ENCODE data around the gene ACIN1.

Gene ACIN1

GRCh38 chr14:23094666-23095195, at the start of gene ACIN1:
Gene ACIN1 (minus strand): TSS chr14:23095136. CDS start chr14:23095112, 24 bp downstream.
- no peaks in the 10 kb centered on the region for H3K9me3 ChIP-seq (ENCODE audit: control insufficient read depth in 2 of 2, low read length in 2 of 2)

GRCh38 chr14:23143911-23144310, 49.0 kb upstream of the ACIN1 start:
- Histone ChIP-seq H3K36me3 (ENCODE audit: control insufficient read depth in 2 of 2, insufficient read depth in 2 of 2, low read length in 2 of 2) (peaks cover 0 to 7% of the 10 kb centered on the region in 2 donors), H3K9me3 (ENCODE audit: control insufficient read depth in 2 of 2, low read length in 2 of 2) (no peaks in the 10 kb centered on the region), H3K27me3 (ENCODE audit: control insufficient read depth in 1 of 2, insufficient read depth in 2 of 2, low read length in 2 of 2) (no peaks in the 10 kb centered on the region), H3K4me1 (ENCODE audit: control insufficient read depth, insufficient read depth, low read length) (peaks cover 59% of the 10 kb centered on the region), H3K9ac (ENCODE audit: low read length in 2 of 2) (no peak overlapping the region), H3K4me3 (ENCODE audit: low read length in 2 of 2) (no peak overlapping the region), H3K27ac (ENCODE audit: low read length) (no peak overlapping the region)

More at GRCh38 chr14:23094666-23095195, at the start of gene ACIN1:
- peak within 1 kb of the TSS; percentile 99 to 100 for H3K9ac ChIP-seq (ENCODE audit: low read length in 2 of 2)
- H3K27ac ChIP-seq (ENCODE audit: low read length), result peak within 1 kb of the TSS; percentile 99
- H3K36me3 ChIP-seq (ENCODE audit: control insufficient read depth in 2 of 2, insufficient read depth in 2 of 2, low read length in 2 of 2), result peaks cover 25 to 26% of the 10 kb centered on the region in 2 donors
- peaks cover 18% of the 10 kb centered on the region for H3K4me1 ChIP-seq (ENCODE audit: control insufficient read depth, insufficient read depth, low read length)
- H3K27me3 ChIP-seq (ENCODE audit: control insufficient read depth in 1 of 2, insufficient read depth in 2 of 2, low read length in 2 of 2), result no peaks in the 10 kb centered on the region
- H3K4me3 ChIP-seq (ENCODE audit: low read length in 2 of 2), result peak within 1 kb of the TSS; percentile 97 to 99

DNA sequence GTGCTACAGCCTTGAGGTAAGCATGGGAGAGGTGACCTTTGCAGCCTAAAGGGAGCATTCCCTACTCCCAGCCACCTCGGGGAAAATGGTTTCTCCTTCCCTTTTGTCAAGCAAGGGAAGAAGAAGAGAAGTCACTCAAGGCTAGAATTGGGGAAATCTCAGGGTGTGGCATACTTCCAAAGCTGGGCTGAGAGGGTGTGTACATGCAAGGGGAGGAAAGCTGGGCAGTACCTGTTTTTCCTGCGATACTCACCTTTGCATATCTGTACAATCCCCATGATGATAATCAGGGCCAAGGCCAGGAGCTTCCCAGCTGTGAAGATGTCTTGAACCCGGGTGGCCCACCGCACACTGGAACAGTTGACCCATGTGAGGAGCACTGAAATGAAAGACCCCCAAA, 47.9 kb upstream of the ACIN1 start:
- no peaks in the 10 kb centered on the region for H3K27me3 ChIP-seq (ENCODE audit: control insufficient read depth in 1 of 2, insufficient read depth in 2 of 2, low read length in 2 of 2)
- no peak overlapping the region for H3K9ac ChIP-seq (ENCODE audit: low read length in 2 of 2)
- peak overlapping the region; percentile 91 for H3K27ac ChIP-seq (ENCODE audit: low read length)
- peaks cover 60% of the 10 kb centered on the region for H3K4me1 ChIP-seq (ENCODE audit: control insufficient read depth, insufficient read depth, low read length)
- H3K4me3 ChIP-seq (ENCODE audit: low read length in 2 of 2), result no peak overlapping the region
- no peaks in the 10 kb centered on the region for H3K9me3 ChIP-seq (ENCODE audit: control insufficient read depth in 2 of 2, low read length in 2 of 2)
- H3K36me3 ChIP-seq (ENCODE audit: control insufficient read depth in 2 of 2, insufficient read depth in 2 of 2, low read length in 2 of 2), result peaks cover 0 to 7% of the 10 kb centered on the region in 2 donors

GRCh38 chr14:23141706-23142444, 46.9 kb upstream of the ACIN1 start:
- Histone ChIP-seq H3K27ac (ENCODE audit: low read length) (peak overlapping the region; percentile 91), H3K9me3 (ENCODE audit: control insufficient read depth in 2 of 2, low read length in 2 of 2) (no peaks in the 10 kb centered on the region), H3K27me3 (ENCODE audit: control insufficient read depth in 1 of 2, insufficient read depth in 2 of 2, low read length in 2 of 2) (no peaks in the 10 kb centered on the region), H3K36me3 (ENCODE audit: control insufficient read depth in 2 of 2, insufficient read depth in 2 of 2, low read length in 2 of 2) (peaks cover 0 to 8% of the 10 kb centered on the region in 2 donors), H3K4me1 (ENCODE audit: control insufficient read depth, insufficient read depth, low read length) (peaks cover 61% of the 10 kb centered on the region), H3K9ac (ENCODE audit: low read length in 2 of 2) (peak overlapping the region in 1 of 2 donors; percentile 55), H3K4me3 (ENCODE audit: low read length in 2 of 2) (no peak overlapping the region)

DNA sequence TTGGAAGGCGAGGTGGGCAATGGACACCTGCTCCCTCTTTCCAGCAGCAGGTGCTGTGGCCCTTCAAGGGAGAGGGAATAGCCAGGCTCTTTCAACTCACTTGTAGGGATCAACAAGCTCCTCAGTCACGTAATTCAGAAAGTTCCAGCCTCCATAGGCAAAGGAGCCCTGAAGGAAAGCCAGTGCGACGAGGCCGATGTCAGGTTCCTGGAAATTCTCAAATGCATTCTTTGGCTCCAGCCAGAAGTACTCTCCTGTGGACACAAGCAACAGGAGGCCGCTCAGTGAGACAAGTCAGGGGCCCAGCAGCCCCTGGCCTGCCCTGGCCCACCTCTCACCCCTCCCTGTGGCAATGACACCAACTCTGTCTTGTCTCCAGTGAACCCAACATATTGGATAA, 45.4 kb upstream of the ACIN1 start:
- peak overlapping the region in 1 of 2 donors; percentile 8 for H3K4me3 ChIP-seq (ENCODE audit: low read length in 2 of 2)
- peaks cover 0 to 15% of the 10 kb centered on the region in 2 donors for H3K36me3 ChIP-seq (ENCODE audit: control insufficient read depth in 2 of 2, insufficient read depth in 2 of 2, low read length in 2 of 2)
- peaks cover 54% of the 10 kb centered on the region for H3K4me1 ChIP-seq (ENCODE audit: control insufficient read depth, insufficient read depth, low read length)
- H3K27ac ChIP-seq (ENCODE audit: low read length), result peak overlapping the region; percentile 91
- H3K9me3 ChIP-seq (ENCODE audit: control insufficient read depth in 2 of 2, low read length in 2 of 2), result no peaks in the 10 kb centered on the region
- no peaks in the 10 kb centered on the region for H3K27me3 ChIP-seq (ENCODE audit: control insufficient read depth in 1 of 2, insufficient read depth in 2 of 2, low read length in 2 of 2)
- H3K9ac ChIP-seq (ENCODE audit: low read length in 2 of 2), result peak overlapping the region; percentile 2 to 36

GRCh38 chr14:23139874-23140273, 44.9 kb upstream of the ACIN1 start:
- H3K36me3 ChIP-seq (ENCODE audit: control insufficient read depth in 2 of 2, insufficient read depth in 2 of 2, low read length in 2 of 2), result peaks cover 0 to 15% of the 10 kb centered on the region in 2 donors

DNA sequence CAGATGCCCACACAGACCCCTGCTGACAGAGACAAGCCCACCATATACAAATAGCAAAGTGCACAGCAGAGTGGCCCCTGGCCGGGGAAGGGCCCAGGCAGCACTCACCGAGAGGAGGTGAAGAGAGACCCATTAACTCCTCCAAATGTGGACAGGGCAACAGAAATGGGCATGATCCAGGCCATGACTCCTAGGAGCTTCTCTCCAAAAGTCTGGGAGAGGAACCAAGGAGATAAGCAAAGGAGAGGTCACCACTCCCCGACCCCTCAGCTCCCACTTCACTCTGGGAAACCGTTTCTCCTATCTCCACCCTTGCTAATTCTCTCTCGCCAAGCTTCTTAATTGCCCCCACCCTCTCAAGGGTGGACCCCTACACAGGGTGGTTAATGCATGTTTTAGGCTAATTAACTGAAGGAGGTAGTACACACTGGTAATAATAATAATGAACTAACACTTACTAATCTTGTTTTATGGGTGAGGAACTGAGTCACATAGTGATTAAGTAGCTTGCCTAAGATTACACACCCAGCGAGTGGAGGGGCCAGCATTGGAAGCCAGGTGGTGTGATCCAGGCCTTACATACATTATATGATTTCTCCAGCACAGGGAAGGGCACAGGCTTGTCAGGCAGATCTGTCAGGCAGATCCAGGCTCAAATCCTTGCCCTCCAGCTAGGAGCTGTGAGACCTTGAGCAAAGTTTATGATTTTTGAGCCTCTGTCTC, 43.0 kb upstream of the ACIN1 start:
- Histone ChIP-seq H3K36me3 (ENCODE audit: control insufficient read depth in 2 of 2, insufficient read depth in 2 of 2, low read length in 2 of 2) (peaks cover 0 to 15% of the 10 kb centered on the region in 2 donors), H3K9me3 (ENCODE audit: control insufficient read depth in 2 of 2, low read length in 2 of 2) (no peaks in the 10 kb centered on the region), H3K27ac (ENCODE audit: low read length) (peak overlapping the region; percentile 41)

More at GRCh38 chr14:23139874-23140273, 44.9 kb upstream of the ACIN1 start:
- Histone ChIP-seq H3K27ac (ENCODE audit: low read length) (peak overlapping the region; percentile 91), H3K9ac (ENCODE audit: low read length in 2 of 2) (peak overlapping the region; percentile 13 to 36), H3K4me1 (ENCODE audit: control insufficient read depth, insufficient read depth, low read length) (peaks cover 54% of the 10 kb centered on the region), H3K27me3 (ENCODE audit: control insufficient read depth in 1 of 2, insufficient read depth in 2 of 2, low read length in 2 of 2) (no peaks in the 10 kb centered on the region), H3K9me3 (ENCODE audit: control insufficient read depth in 2 of 2, low read length in 2 of 2) (no peaks in the 10 kb centered on the region), H3K4me3 (ENCODE audit: low read length in 2 of 2) (no peak overlapping the region)

DNA sequence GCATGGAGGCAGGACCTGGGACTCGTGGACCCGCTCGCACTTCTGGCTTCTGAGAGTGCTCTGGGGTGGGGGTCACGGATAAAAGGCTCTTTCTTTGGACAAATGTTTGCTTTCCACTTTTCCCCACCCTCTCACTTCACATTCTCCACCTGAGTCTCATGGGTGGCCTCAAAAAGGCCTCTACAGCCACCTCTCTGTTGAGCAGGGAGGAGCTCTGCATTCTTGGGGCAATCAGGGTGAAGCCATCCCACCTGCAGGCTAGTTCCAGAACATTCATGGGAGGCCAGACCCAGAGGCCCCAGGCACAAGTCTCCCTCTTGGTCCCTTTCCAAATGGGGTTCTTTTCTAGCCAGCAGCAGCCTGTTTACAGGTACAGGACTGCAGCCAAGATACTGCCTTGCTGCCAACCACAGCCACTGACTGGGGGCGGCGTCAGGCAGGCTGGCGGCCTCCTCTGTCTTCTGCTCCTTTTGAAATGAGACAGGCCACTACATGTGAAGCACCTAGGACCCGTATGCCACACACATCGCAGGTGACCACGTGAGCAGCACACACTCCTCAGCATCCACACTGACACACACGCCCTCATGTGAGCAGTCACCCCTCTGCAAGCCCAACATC, 42.4 kb upstream of the ACIN1 start:
- Histone ChIP-seq H3K9ac (ENCODE audit: low read length in 2 of 2) (no peak overlapping the region), H3K27ac (ENCODE audit: low read length) (peak overlapping the region; percentile 41), H3K4me3 (ENCODE audit: low read length in 2 of 2) (no peak overlapping the region), H3K27me3 (ENCODE audit: control insufficient read depth in 1 of 2, insufficient read depth in 2 of 2, low read length in 2 of 2) (no peaks in the 10 kb centered on the region), H3K36me3 (ENCODE audit: control insufficient read depth in 2 of 2, insufficient read depth in 2 of 2, low read length in 2 of 2) (peaks cover 0 to 15% of the 10 kb centered on the region in 2 donors), H3K4me1 (ENCODE audit: control insufficient read depth, insufficient read depth, low read length) (peaks cover 44% of the 10 kb centered on the region), H3K9me3 (ENCODE audit: control insufficient read depth in 2 of 2, low read length in 2 of 2) (no peaks in the 10 kb centered on the region)

More for the DNA sequence above, 43.0 kb upstream of the ACIN1 start:
- Histone ChIP-seq H3K27me3 (ENCODE audit: control insufficient read depth in 1 of 2, insufficient read depth in 2 of 2, low read length in 2 of 2) (no peaks in the 10 kb centered on the region), H3K4me1 (ENCODE audit: control insufficient read depth, insufficient read depth, low read length) (peaks cover 50% of the 10 kb centered on the region), H3K9ac (ENCODE audit: low read length in 2 of 2) (no peak overlapping the region), H3K4me3 (ENCODE audit: low read length in 2 of 2) (no peak overlapping the region)

- no peak overlapping the region for H3K27ac ChIP-seq (ENCODE audit: low read length)
- peaks cover 38% of the 10 kb centered on the region for H3K4me1 ChIP-seq (ENCODE audit: control insufficient read depth, insufficient read depth, low read length)
- H3K4me3 ChIP-seq (ENCODE audit: low read length in 2 of 2), result no peak overlapping the region
- H3K9me3 ChIP-seq (ENCODE audit: control insufficient read depth in 2 of 2, low read length in 2 of 2), result no peaks in the 10 kb centered on the region
- no peak overlapping the region for H3K9ac ChIP-seq (ENCODE audit: low read length in 2 of 2)
- H3K36me3 ChIP-seq (ENCODE audit: control insufficient read depth in 2 of 2, insufficient read depth in 2 of 2, low read length in 2 of 2), result peaks cover 0 to 15% of the 10 kb centered on the region in 2 donors
- H3K27me3 ChIP-seq (ENCODE audit: control insufficient read depth in 1 of 2, insufficient read depth in 2 of 2, low read length in 2 of 2), result no peaks in the 10 kb centered on the region
Observed at GRCh38 chr14:23136566-23137133, 41.7 kb upstream of the ACIN1 start.

DNA sequence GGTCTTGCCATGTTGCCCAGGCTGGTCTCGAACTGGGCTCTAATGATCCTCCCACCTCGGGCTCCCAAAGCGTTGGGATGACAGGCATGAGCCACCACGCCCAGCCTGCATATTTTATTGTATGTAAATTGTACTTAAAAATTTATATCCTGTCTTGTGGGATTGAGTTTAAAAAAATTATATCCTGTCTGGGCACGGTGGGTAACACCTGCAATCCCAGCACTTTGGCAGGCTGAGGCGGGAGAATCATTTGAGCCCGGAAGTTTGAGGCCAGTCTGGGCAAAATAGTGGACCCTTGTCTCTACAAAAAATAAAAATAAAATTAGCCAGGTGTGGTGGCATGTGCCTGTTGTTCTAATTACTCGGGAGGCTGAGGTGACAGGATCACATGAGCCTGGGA, 38.0 kb upstream of the ACIN1 start:
- Histone ChIP-seq H3K36me3 (ENCODE audit: control insufficient read depth in 2 of 2, insufficient read depth in 2 of 2, low read length in 2 of 2) (peaks cover 0 to 35% of the 10 kb centered on the region in 2 donors), H3K4me1 (ENCODE audit: control insufficient read depth, insufficient read depth, low read length) (peaks cover 8% of the 10 kb centered on the region), H3K27ac (ENCODE audit: low read length) (no peak overlapping the region), H3K9ac (ENCODE audit: low read length in 2 of 2) (no peak overlapping the region), H3K9me3 (ENCODE audit: control insufficient read depth in 2 of 2, low read length in 2 of 2) (no peaks in the 10 kb centered on the region), H3K27me3 (ENCODE audit: control insufficient read depth in 1 of 2, insufficient read depth in 2 of 2, low read length in 2 of 2) (no peaks in the 10 kb centered on the region), H3K4me3 (ENCODE audit: low read length in 2 of 2) (no peak overlapping the region)

All from stomach smooth muscle (tissue), 2 donors.